PC-3 (cell line): ENCODE data around the gene HOXB1. TPM values are rescaled to one million over a fixed set of nuclear protein-coding genes. Genes with fewer than 3 reads are reported as not detected.

Source experiments
- ATAC-seq: fragments of 200-7000 bp; cut with Tn5 transposase; 2 replicates; pipeline ENCODE4 v1.9.1; 2020; ENCODE audit warnings: mild to moderate bottlenecking, moderate library complexity
- BruUV-seq: library from RNA; stranded (reverse); fragments of 400-500 nt; replicated peaks from 2 replicates; lab custom pipeline; 2021; lab: Mats Ljungman, UMichigan
- CTCF ChIA-PET: fragments of 300-600 bp; sonication (Branson Sonifier 250); formaldehyde crosslinking; loops from one replicate; lab custom pipeline; 2022; ENCODE audit warnings: antibody characterized with exemption; lab: Charles Lee
- POLR2A ChIA-PET: fragments of 300-600 bp; sonication (Branson Sonifier 250); formaldehyde crosslinking; loops from one replicate; lab custom pipeline; 2022; ENCODE audit warnings: antibody characterized with exemption; ENCODE audit not compliant: unreplicated experiment; lab: Charles Lee
- DNase-seq: peaks from one replicate; pipeline ENCODE4 v3.0.0-alpha.2; 2015
- H2AFZ ChIP-seq: fragments of 300-600 bp; sonication (generic); 2 replicates; pipeline ENCODE4 v1.6.0; 2016; ENCODE audit warnings: antibody characterized with exemption, low read length
- H3F3A ChIP-seq: fragments of 300-600 bp; sonication (generic); one replicate; pipeline ENCODE4 v1.6.0; 2017; ENCODE audit warnings: antibody characterized with exemption, low read length, control low read depth, mild to moderate bottlenecking; ENCODE audit not compliant: unreplicated experiment
- H3K27ac ChIP-seq: fragments of 300-600 bp; sonication (generic); 2 replicates; pipeline ENCODE4 v1.5.1; 2016; ENCODE audit warnings: mild to moderate bottlenecking, low read length
- H3K27me3 ChIP-seq: fragments of 300-600 bp; sonication (generic); 2 replicates; pipeline ENCODE4 v1.6.1; 2016; ENCODE audit warnings: low read length, mixed read lengths
- H3K36me3 ChIP-seq: fragments of 300-600 bp; sonication (generic); 2 replicates; pipeline ENCODE4 v1.6.1; 2016; ENCODE audit warnings: low read depth, mixed run types, low read length, mixed read lengths
- H3K4me1 ChIP-seq: fragments of 300-600 bp; sonication (generic); 2 replicates; pipeline ENCODE4 v1.5.1; 2016; ENCODE audit warnings: low read length; ENCODE audit not compliant: insufficient read depth
- H3K4me2 ChIP-seq: fragments of 300-600 bp; sonication (generic); 2 replicates; pipeline ENCODE4 v1.6.0; 2016; ENCODE audit warnings: low read length
- H3K4me3 ChIP-seq: fragments of 300-600 bp; sonication (generic); 2 replicates; pipeline ENCODE4 v1.5.1; 2016; ENCODE audit warnings: mild to moderate bottlenecking, low read length, mixed read lengths
- H3K79me2 ChIP-seq: fragments of 300-600 bp; sonication (generic); 2 replicates; pipeline ENCODE4 v1.6.1; 2017; ENCODE audit warnings: low read length, mixed read lengths
- H3K9ac ChIP-seq: fragments of 300-600 bp; sonication (generic); 2 replicates; pipeline ENCODE4 v1.6.0; 2016; ENCODE audit warnings: mild to moderate bottlenecking, low read length
- H3K9me2 ChIP-seq: fragments of 300-600 bp; sonication (generic); replicated peaks from 2 replicates; pipeline ENCODE4 v1.6.1; 2016; ENCODE audit warnings: mixed run types, low read length, mixed read lengths
- H3K9me3 ChIP-seq: fragments of 300-600 bp; sonication (generic); 2 replicates; pipeline ENCODE4 v1.6.1; 2016; ENCODE audit warnings: low read length, mixed read lengths
- H4K20me1 ChIP-seq: fragments of 300-600 bp; sonication (generic); 2 replicates; pipeline ENCODE4 v1.6.1; 2016; ENCODE audit warnings: low read length, mixed read lengths
- CTCF ChIP-seq: fragments of 300-600 bp; sonication (generic); conservative IDR thresholded peaks from 2 replicates; pipeline ENCODE4 v1.5.1; 2017; ENCODE audit warnings: antibody characterized with exemption, low read depth, mild to moderate bottlenecking, low read length
- EZH2 ChIP-seq: fragments of 300-600 bp; sonication (generic); IDR thresholded peaks from one replicate; pipeline ENCODE4 v1.6.1; 2017; ENCODE audit warnings: antibody characterized with exemption, mild to moderate bottlenecking, low read length; ENCODE audit not compliant: unreplicated experiment
- EZH2phosphoT487 ChIP-seq: fragments of 300-600 bp; sonication (generic); IDR thresholded peaks from 2 replicates; pipeline ENCODE4 v1.6.1; 2018; ENCODE audit warnings: mild to moderate bottlenecking, antibody characterized with exemption, low read length, borderline replicate concordance
- intact Hi-C: fragments of 100-400 bp; cut with micrococcal nuclease; formaldehyde crosslinking; loops from 2 replicates; pipeline ENCODE4 v1.9.0; 2023
- total RNA-seq: library from RNA; depleted of rRNA; stranded (reverse); fragments of >200 nt; gene quantifications from 2 replicates; pipeline ENCODE4 v1.2.3, GENCODE V29; 2014

The HOXB1 gene
- total RNA-seq, 1 experiment from 2014 or later: not detected

GRCh38 chr17:48503747-48504146 lies 27.1 kb downstream of the HOXB1 start:
- Histone ChIP-seq H3K27ac (no peak overlapping the region), H3K9me2 (no peaks in the 10 kb centered on the region), H3K4me1 (peaks cover 54% of the 10 kb centered on the region), H3K79me2 (no peaks in the 10 kb centered on the region), H3K27me3 (no peaks in the 10 kb centered on the region), H2AFZ (no peak overlapping the region), H4K20me1 (no peaks in the 10 kb centered on the region), H3K36me3 (no peaks in the 10 kb centered on the region), H3K4me3 (no peak overlapping the region), H3K9ac (no peak overlapping the region), H3K4me2 (no peak overlapping the region), H3K9me3 (no peaks in the 10 kb centered on the region), H3F3A (peaks cover 5% of the 10 kb centered on the region)
- DNase-seq (no peak), ATAC-seq (no peak)
- intact Hi-C loops: no loop called here
- ChIA-PET POLR2A (no interaction called here), CTCF (interaction anchor here (0.6 kb wide), 1 partner anchor 152 kb away, joined by 4 read pairs; no protein-coding TSS in a partner anchor)
- TF ChIP-seq EZH2 (no peak), EZH2phosphoT487 (no peak), CTCF (no peak)
- BruUV-seq: no TSS peak

GRCh38 chr17:48502901-48503300 lies 27.9 kb downstream of the HOXB1 start:
- no peaks in the 10 kb centered on the region for H3K9me2 ChIP-seq
- H3K9me3 ChIP-seq: no peaks in the 10 kb centered on the region
- no peak overlapping the region for H3K4me2 ChIP-seq
- TF ChIP-seq CTCF (no peak), EZH2 (no peak), EZH2phosphoT487 (no peak)
- intact Hi-C loops: no loop called here
- H3K4me3 ChIP-seq: no peak overlapping the region
- H3K27ac ChIP-seq: no peak overlapping the region
- ChIA-PET CTCF (no interaction called here), POLR2A (no interaction called here)
- no peak for ATAC-seq
- peaks cover 63% of the 10 kb centered on the region for H3K4me1 ChIP-seq
- H3F3A ChIP-seq: peaks cover 10% of the 10 kb centered on the region
- no peak for DNase-seq
- no peaks in the 10 kb centered on the region for H4K20me1 ChIP-seq
- no TSS peak for BruUV-seq
- H3K27me3 ChIP-seq: no peaks in the 10 kb centered on the region
- H2AFZ ChIP-seq: no peak overlapping the region
- H3K9ac ChIP-seq: no peak overlapping the region
- H3K36me3 ChIP-seq: no peaks in the 10 kb centered on the region
- H3K79me2 ChIP-seq: no peaks in the 10 kb centered on the region

GRCh38 chr17:48502312-48502711 lies 28.5 kb downstream of the HOXB1 start:
- Histone ChIP-seq H2AFZ (no peak overlapping the region), H3K36me3 (no peaks in the 10 kb centered on the region), H3K27ac (no peak overlapping the region), H3K9ac (no peak overlapping the region), H3K4me3 (no peak overlapping the region), H3K79me2 (no peaks in the 10 kb centered on the region), H3K9me2 (no peaks in the 10 kb centered on the region), H3K27me3 (no peaks in the 10 kb centered on the region), H3K9me3 (no peaks in the 10 kb centered on the region), H3K4me2 (no peak overlapping the region), H4K20me1 (no peaks in the 10 kb centered on the region), H3K4me1 (peaks cover 69% of the 10 kb centered on the region), H3F3A (peaks cover 10% of the 10 kb centered on the region)
- TF ChIP-seq EZH2phosphoT487 (no peak), EZH2 (no peak), CTCF (no peak)
- intact Hi-C loops: no loop called here
- ATAC-seq (no peak), DNase-seq (no peak)
- POLR2A ChIA-PET: no interaction called here
- no TSS peak for BruUV-seq
- CTCF ChIA-PET: no interaction called here
